Naive thymus-derived CD4-positive, alpha-beta T cell (primary cell): ENCODE results near the gene OVCH1. TPM values are rescaled to one million over a fixed set of nuclear protein-coding genes. Genes with fewer than 3 reads are reported as not detected.

Source experiments
- ATAC-seq: fragments of 150-1000 bp; cut with Tn5 transposase; 2 replicates; pipeline ENCODE4 v1.10.0; 2021; ENCODE audit warnings: mild to moderate bottlenecking, moderate library complexity
- CTCF ChIA-PET: fragments of 350-600 bp; sonication (Branson Sonifier 250); formaldehyde crosslinking; loops from one replicate; lab custom pipeline; 2021; ENCODE audit warnings: antibody characterized with exemption; lab: Charles Lee
- POLR2A ChIA-PET: fragments of 350-600 bp; sonication (Branson Sonifier 250); formaldehyde crosslinking; loops from one replicate; lab custom pipeline; 2021; ENCODE audit warnings: antibody characterized with exemption, inconsistent platforms; lab: Charles Lee
- DNase-seq, 9 donors: peaks; one replicate each; pipeline versions ENCODE4 v3.0.0 to v3.0.0-alpha.2; 2020 to 2022; ENCODE audit warnings: mixed read lengths in 1 of 9
- H3K27ac ChIP-seq: one replicate; pipeline ENCODE4 v1.7.0; 2013; ENCODE audit warnings: mild to moderate bottlenecking, low read depth, low read length, moderate library complexity
- H3K27me3 ChIP-seq, 2 donors: one replicate each; pipeline ENCODE4 v1.7.0; 2013; ENCODE audit warnings: low read length in 2 of 2, mild to moderate bottlenecking in 2 of 2, moderate library complexity in 2 of 2; ENCODE audit not compliant: control insufficient read depth in 2 of 2, insufficient read depth in 2 of 2
- H3K36me3 ChIP-seq, 3 experiments: 1 replicate in 2 of 3; 2 replicates in 1 of 3; pipeline ENCODE4 v1.7.0; 2013; ENCODE audit warnings: low read length in 3 of 3, mild to moderate bottlenecking in 3 of 3, moderate library complexity in 1 of 3; ENCODE audit not compliant: insufficient read depth in 3 of 3, control insufficient read depth in 2 of 3
- H3K4me1 ChIP-seq, 2 donors: one replicate each; pipeline ENCODE4 v1.7.0; 2013; ENCODE audit warnings: low read length in 2 of 2, mild to moderate bottlenecking in 2 of 2, moderate library complexity in 1 of 2; ENCODE audit not compliant: control insufficient read depth in 2 of 2, insufficient read depth in 2 of 2
- H3K4me3 ChIP-seq: 2 replicates; pipeline ENCODE4 v1.7.0; 2013; ENCODE audit warnings: mild to moderate bottlenecking, low read length
- H3K9me3 ChIP-seq, 3 experiments: 1 replicate in 2 of 3; 2 replicates in 1 of 3; pipeline ENCODE4 v1.7.0; 2013; ENCODE audit warnings: low read length in 3 of 3; ENCODE audit not compliant: control insufficient read depth in 2 of 3
- H3K27ac Mint-ChIP-seq, 9 donors: one replicate each; pipeline ENCODE4 v1.8.0; 2020 to 2022; ENCODE audit warnings: mixed read lengths in 9 of 9, mild to moderate bottlenecking in 8 of 9, moderate library complexity in 5 of 9, inconsistent platforms in 2 of 9
- H3K27me3 Mint-ChIP-seq, 5 donors: one replicate each; pipeline ENCODE4 v1.8.0; 2021 to 2022; ENCODE audit warnings: mixed read lengths in 5 of 5, mild to moderate bottlenecking in 1 of 5
- H3K36me3 Mint-ChIP-seq, 5 donors: one replicate each; pipeline ENCODE4 v1.8.0; 2020 to 2022; ENCODE audit warnings: mixed read lengths in 5 of 5, mild to moderate bottlenecking in 3 of 5, inconsistent platforms in 1 of 5
- H3K4me1 Mint-ChIP-seq, 7 donors: one replicate each; pipeline ENCODE4 v1.8.0; 2020 to 2022; ENCODE audit warnings: mixed read lengths in 7 of 7, mild to moderate bottlenecking in 3 of 7, inconsistent platforms in 1 of 7
- H3K4me3 Mint-ChIP-seq, 10 donors: one replicate each; pipeline ENCODE4 v1.8.0; 2020 to 2022; ENCODE audit warnings: mild to moderate bottlenecking in 10 of 10, mixed read lengths in 10 of 10, moderate library complexity in 6 of 10, inconsistent platforms in 2 of 10
- H3K9me3 Mint-ChIP-seq, 11 donors: one replicate each; pipeline ENCODE4 v1.8.0; 2020 to 2022; ENCODE audit warnings: mixed read lengths in 11 of 11, mild to moderate bottlenecking in 4 of 11, inconsistent platforms in 1 of 11, moderate library complexity in 1 of 11
- intact Hi-C, 2 donors: fragments of 100-400 bp; cut with micrococcal nuclease; formaldehyde crosslinking; loops; one replicate each; pipeline ENCODE4 v1.15.1; 2023
- polyA plus RNA-seq, 2 donors: library from polyadenylated mRNA; unstranded; fragments of 300-500 nt; fragmentation: Illumina TruSeq; gene quantifications; one replicate each; pipeline ENCODE4 v1.2.3, GENCODE V29; 2021
- total RNA-seq, 6 experiments: library from RNA in 5 of 6; stranded (reverse) in 5 of 6; gene quantifications; 1 replicate in 5 of 6; 2 replicates in 1 of 6; pipeline ENCODE4 v1.2.3 and lab custom pipeline; 2021 to 2026

Gene OVCH1
- total and polyA plus RNA-seq, 7 experiments from 2014 or later: not detected

- H3K36me3 ChIP-seq: no peaks in the 10 kb centered on the region
- no peak for ATAC-seq
- no peak overlapping the region for H3K4me3 Mint-ChIP-seq
- POLR2A ChIA-PET: no interaction called here
- H3K27me3 ChIP-seq: no peaks in the 10 kb centered on the region
- H3K27me3 Mint-ChIP-seq: peaks cover 9 to 28% (median 23%) of the 10 kb centered on the region in 5 donors
- H3K4me1 ChIP-seq: no peaks in the 10 kb centered on the region
- no peaks in the 10 kb centered on the region for H3K36me3 Mint-ChIP-seq
- H3K4me1 Mint-ChIP-seq: no peaks in the 10 kb centered on the region
- H3K9me3 Mint-ChIP-seq: no peaks in the 10 kb centered on the region
- no peak overlapping the region for H3K27ac Mint-ChIP-seq
- intact Hi-C loops: no loop called here
- no peak for DNase-seq
- no peaks in the 10 kb centered on the region for H3K9me3 ChIP-seq
- no peak overlapping the region for H3K4me3 ChIP-seq
- no peak overlapping the region for H3K27ac ChIP-seq
- CTCF ChIA-PET: interaction anchor here (0.6 kb wide), 1 partner anchor 31 kb away, joined by 3 read pairs; no protein-coding TSS in a partner anchor
Measured at GRCh38 chr12:29508949-29509348, 11.5 kb upstream of the OVCH1 start.

GRCh38 chr12:29505122-29505521, 7.6 kb upstream of the OVCH1 start:
- Histone ChIP-seq H3K27me3 (no peaks in the 10 kb centered on the region), H3K4me3 (no peak overlapping the region), H3K27ac (no peak overlapping the region), H3K4me1 (no peaks in the 10 kb centered on the region), H3K36me3 (no peaks in the 10 kb centered on the region), H3K9me3 (no peaks in the 10 kb centered on the region)
- POLR2A ChIA-PET: no interaction called here
- ATAC-seq (no peak), DNase-seq (no peak)
- Mint-ChIP-seq H3K27ac (no peak overlapping the region), H3K9me3 (no peaks in the 10 kb centered on the region), H3K4me1 (peaks cover 0 to 1% (median 0%) of the 10 kb centered on the region in 7 donors), H3K36me3 (no peaks in the 10 kb centered on the region), H3K4me3 (no peak overlapping the region), H3K27me3 (peaks cover 6 to 30% (median 17%) of the 10 kb centered on the region in 5 donors)
- intact Hi-C loops: no loop called here
- CTCF ChIA-PET: no interaction called here

- no peaks in the 10 kb centered on the region for H3K36me3 Mint-ChIP-seq
- DNase-seq: no peak
- H3K9me3 ChIP-seq: no peaks in the 10 kb centered on the region
- H3K27ac ChIP-seq: no peak overlapping the region
- H3K4me3 Mint-ChIP-seq: no peak overlapping the region
- intact Hi-C loops: no loop called here
- no peaks in the 10 kb centered on the region for H3K27me3 ChIP-seq
- H3K27ac Mint-ChIP-seq: no peak overlapping the region
- H3K4me1 Mint-ChIP-seq: peaks cover 0 to 1% (median 0%) of the 10 kb centered on the region in 7 donors
- ChIA-PET CTCF (interaction anchor here (1.0 kb wide), 1 partner anchor 8 kb away, joined by 3 read pairs; no protein-coding TSS in a partner anchor), POLR2A (no interaction called here)
- H3K4me1 ChIP-seq: no peaks in the 10 kb centered on the region
- no peak for ATAC-seq
- H3K4me3 ChIP-seq: no peak overlapping the region
- peaks cover 6 to 26% (median 19%) of the 10 kb centered on the region in 5 donors for H3K27me3 Mint-ChIP-seq
- no peaks in the 10 kb centered on the region for H3K9me3 Mint-ChIP-seq
- H3K36me3 ChIP-seq: no peaks in the 10 kb centered on the region
Measured at GRCh38 chr12:29503283-29503682, 5.8 kb upstream of the OVCH1 start.

- no peaks in the 10 kb centered on the region for H3K36me3 Mint-ChIP-seq
- ChIA-PET CTCF (no interaction called here), POLR2A (no interaction called here)
- no peaks in the 10 kb centered on the region for H3K27me3 ChIP-seq
- no peak overlapping the region for H3K4me3 ChIP-seq
- no peaks in the 10 kb centered on the region for H3K9me3 Mint-ChIP-seq
- H3K36me3 ChIP-seq: no peaks in the 10 kb centered on the region
- H3K9me3 ChIP-seq: no peaks in the 10 kb centered on the region
- no peak overlapping the region for H3K27ac ChIP-seq
- peaks cover 0 to 1% (median 0%) of the 10 kb centered on the region in 7 donors for H3K4me1 Mint-ChIP-seq
- peaks cover 0 to 14% (median 5%) of the 10 kb centered on the region in 5 donors for H3K27me3 Mint-ChIP-seq
- ATAC-seq (no peak), DNase-seq (no peak)
- H3K4me1 ChIP-seq: no peaks in the 10 kb centered on the region
- intact Hi-C loops: no loop called here
- no peak overlapping the region for H3K27ac Mint-ChIP-seq
- no peak overlapping the region for H3K4me3 Mint-ChIP-seq
Measured at GRCh38 chr12:29499235-29499634, 1.7 kb upstream of the OVCH1 start.

GRCh38 chr12:29492891-29493290, 4.6 kb downstream of the OVCH1 start:
- no peak overlapping the region for H3K4me3 Mint-ChIP-seq
- H3K4me3 ChIP-seq: no peak overlapping the region
- H3K9me3 ChIP-seq: no peaks in the 10 kb centered on the region
- H3K27ac Mint-ChIP-seq: no peak overlapping the region
- DNase-seq (no peak), ATAC-seq (no peak)
- H3K36me3 ChIP-seq: no peaks in the 10 kb centered on the region
- intact Hi-C loops: no loop called here
- no peaks in the 10 kb centered on the region for H3K4me1 Mint-ChIP-seq
- peaks cover 16 to 35% (median 22%) of the 10 kb centered on the region in 5 donors for H3K27me3 Mint-ChIP-seq
- H3K9me3 Mint-ChIP-seq: no peaks in the 10 kb centered on the region
- ChIA-PET CTCF (no interaction called here), POLR2A (no interaction called here)
- H3K4me1 ChIP-seq: no peaks in the 10 kb centered on the region
- H3K27me3 ChIP-seq: no peaks in the 10 kb centered on the region
- H3K36me3 Mint-ChIP-seq: no peaks in the 10 kb centered on the region
- no peak overlapping the region for H3K27ac ChIP-seq

- no peak overlapping the region for H3K4me3 ChIP-seq
- Mint-ChIP-seq H3K27me3 (peaks cover 6 to 43% (median 27%) of the 10 kb centered on the region in 5 donors), H3K36me3 (no peaks in the 10 kb centered on the region), H3K27ac (no peak overlapping the region), H3K4me1 (no peaks in the 10 kb centered on the region), H3K9me3 (no peaks in the 10 kb centered on the region), H3K4me3 (no peak overlapping the region)
- no peaks in the 10 kb centered on the region for H3K36me3 ChIP-seq
- H3K27ac ChIP-seq: no peak overlapping the region
- no peaks in the 10 kb centered on the region for H3K9me3 ChIP-seq
- no peaks in the 10 kb centered on the region for H3K4me1 ChIP-seq
- ChIA-PET POLR2A (no interaction called here), CTCF (interaction anchor here (0.7 kb wide), 1 partner anchor 11 kb away, joined by 3 read pairs; no protein-coding TSS in a partner anchor)
- no peaks in the 10 kb centered on the region for H3K27me3 ChIP-seq
- no peak for ATAC-seq
- intact Hi-C loops: no loop called here
- DNase-seq: no peak
Measured at GRCh38 chr12:29486972-29487371, 10.5 kb downstream of the OVCH1 start.

- H3K27me3 ChIP-seq: no peaks in the 10 kb centered on the region
- no peak overlapping the region for H3K27ac ChIP-seq
- CTCF ChIA-PET: no interaction called here
- no peak overlapping the region for H3K4me3 ChIP-seq
- POLR2A ChIA-PET: no interaction called here
- H3K27me3 Mint-ChIP-seq: peaks cover 0 to 5% (median 0%) of the 10 kb centered on the region in 5 donors
- no peak overlapping the region for H3K4me3 Mint-ChIP-seq
- DNase-seq (no peak), ATAC-seq (no peak)
- intact Hi-C loops: no loop called here
- H3K36me3 Mint-ChIP-seq: peaks cover 0 to 4% (median 0%) of the 10 kb centered on the region in 5 donors
- H3K4me1 Mint-ChIP-seq: no peaks in the 10 kb centered on the region
- no peaks in the 10 kb centered on the region for H3K36me3 ChIP-seq
- no peaks in the 10 kb centered on the region for H3K9me3 ChIP-seq
- no peak overlapping the region for H3K27ac Mint-ChIP-seq
- peaks cover 0 to 5% (median 0%) of the 10 kb centered on the region in 11 donors for H3K9me3 Mint-ChIP-seq
- no peaks in the 10 kb centered on the region for H3K4me1 ChIP-seq
Measured at GRCh38 chr12:29463198-29463597, 34.3 kb downstream of the OVCH1 start.
